Stimulated activated naive CD8-positive, alpha-beta T cell treated with anti-CD3 and anti-CD28 coated beads, Interleukin-15, Interleukin-2, amounts not matched to agents 100 ng/mL and 50 ng/mL, for 24 hours (primary cell): Measurements from ENCODE around the gene ISOC2.

ENCODE experiments used
- H3K27ac Mint-ChIP-seq: one replicate; pipeline ENCODE4 v1.8.0; 2021; ENCODE audit warnings: mild to moderate bottlenecking, mixed read lengths
- H3K27me3 Mint-ChIP-seq: one replicate; pipeline ENCODE4 v1.8.0; 2021; ENCODE audit warnings: mixed read lengths
- H3K36me3 Mint-ChIP-seq: one replicate; pipeline ENCODE4 v1.8.0; 2021; ENCODE audit warnings: low read depth, mixed read lengths
- H3K4me1 Mint-ChIP-seq: one replicate; pipeline ENCODE4 v1.8.0; 2021; ENCODE audit warnings: low read depth, mixed read lengths
- H3K4me3 Mint-ChIP-seq: one replicate; pipeline ENCODE4 v1.8.0; 2021; ENCODE audit warnings: mild to moderate bottlenecking, mixed read lengths
- H3K9me3 Mint-ChIP-seq: one replicate; pipeline ENCODE4 v1.8.0; 2021; ENCODE audit warnings: mixed read lengths

ISOC2 gene

GRCh38 chr19:55493645-55494171 is 32.3 kb upstream of the ISOC2 start:
- Mint-ChIP-seq H3K4me1 (peaks cover 5% of the 10 kb centered on the region), H3K27me3 (no peaks in the 10 kb centered on the region), H3K36me3 (no peaks in the 10 kb centered on the region), H3K27ac (no peak overlapping the region), H3K4me3 (no peak overlapping the region), H3K9me3 (no peaks in the 10 kb centered on the region)

GRCh38 chr19:55493052-55493644 is 31.7 kb upstream of the ISOC2 start:
- peaks cover 5% of the 10 kb centered on the region for H3K4me1 Mint-ChIP-seq
- H3K27me3 Mint-ChIP-seq: no peaks in the 10 kb centered on the region
- no peak overlapping the region for H3K4me3 Mint-ChIP-seq
- H3K27ac Mint-ChIP-seq: no peak overlapping the region
- H3K36me3 Mint-ChIP-seq: no peaks in the 10 kb centered on the region
- H3K9me3 Mint-ChIP-seq: no peaks in the 10 kb centered on the region

GRCh38 chr19:55492362-55492944 is 31.0 kb upstream of the ISOC2 start:
- peaks cover 9% of the 10 kb centered on the region for H3K4me1 Mint-ChIP-seq
- no peaks in the 10 kb centered on the region for H3K36me3 Mint-ChIP-seq
- H3K27ac Mint-ChIP-seq: no peak overlapping the region
- H3K4me3 Mint-ChIP-seq: no peak overlapping the region
- H3K27me3 Mint-ChIP-seq: no peaks in the 10 kb centered on the region
- no peaks in the 10 kb centered on the region for H3K9me3 Mint-ChIP-seq

DNA sequence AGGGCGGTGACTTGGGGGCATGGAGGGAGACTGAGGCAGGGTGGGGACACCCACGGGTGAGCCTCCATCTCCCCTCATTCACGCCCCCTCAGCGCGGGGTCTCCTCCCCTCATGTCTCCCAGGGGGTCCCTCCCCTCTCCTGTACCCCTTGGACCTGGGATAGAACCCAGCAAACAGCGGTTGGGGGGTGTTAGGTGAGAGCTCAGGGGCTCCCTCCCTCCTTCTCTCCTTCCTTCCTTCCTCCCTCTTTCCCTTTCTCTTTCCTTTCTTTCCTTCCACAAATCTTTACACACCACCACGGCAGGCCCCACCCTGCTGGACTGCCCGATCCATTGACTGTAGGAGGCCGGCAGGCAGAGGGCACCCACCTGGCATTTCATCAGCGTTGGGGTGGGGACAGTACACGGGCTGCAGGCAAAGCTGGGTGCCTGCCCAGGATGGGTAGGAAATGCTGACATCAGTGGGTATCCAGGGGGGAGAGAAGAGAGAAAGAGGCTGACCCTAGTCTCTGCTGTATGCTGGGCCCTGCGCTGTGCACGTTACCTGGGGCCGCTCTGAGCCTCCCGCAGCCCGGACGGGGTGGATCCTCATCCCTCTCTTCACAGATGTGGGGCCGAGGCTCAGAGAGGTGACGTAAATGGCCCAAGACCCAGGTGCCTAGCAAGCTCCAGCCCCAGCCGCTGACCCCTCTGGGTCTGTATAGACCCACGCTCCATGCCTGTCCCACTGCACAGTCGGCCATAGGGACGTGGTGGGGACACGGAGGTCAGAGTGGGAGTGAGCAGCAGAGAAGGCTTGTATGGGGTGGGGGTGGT is 30.3 kb upstream of the ISOC2 start:
- peaks cover 16% of the 10 kb centered on the region for H3K4me1 Mint-ChIP-seq
- no peaks in the 10 kb centered on the region for H3K36me3 Mint-ChIP-seq
- H3K27me3 Mint-ChIP-seq: no peaks in the 10 kb centered on the region
- no peak overlapping the region for H3K27ac Mint-ChIP-seq
- no peaks in the 10 kb centered on the region for H3K9me3 Mint-ChIP-seq
- no peak overlapping the region for H3K4me3 Mint-ChIP-seq

- Mint-ChIP-seq H3K27me3 (no peaks in the 10 kb centered on the region), H3K27ac (no peak overlapping the region), H3K4me1 (peaks cover 21% of the 10 kb centered on the region), H3K36me3 (no peaks in the 10 kb centered on the region), H3K9me3 (no peaks in the 10 kb centered on the region), H3K4me3 (no peak overlapping the region)
These were observed 29.3 kb upstream of the ISOC2 start for GRCh38 chr19:55490478-55491432.

- peaks cover 26% of the 10 kb centered on the region for H3K4me1 Mint-ChIP-seq
- no peaks in the 10 kb centered on the region for H3K36me3 Mint-ChIP-seq
- H3K9me3 Mint-ChIP-seq: no peaks in the 10 kb centered on the region
- H3K4me3 Mint-ChIP-seq: no peak overlapping the region
- H3K27me3 Mint-ChIP-seq: no peaks in the 10 kb centered on the region
- no peak overlapping the region for H3K27ac Mint-ChIP-seq
These were observed 28.5 kb upstream of the ISOC2 start for GRCh38 chr19:55489711-55490477.

- H3K4me3 Mint-ChIP-seq: no peak overlapping the region
- no peaks in the 10 kb centered on the region for H3K27me3 Mint-ChIP-seq
- H3K9me3 Mint-ChIP-seq: no peaks in the 10 kb centered on the region
- H3K27ac Mint-ChIP-seq: no peak overlapping the region
- H3K36me3 Mint-ChIP-seq: no peaks in the 10 kb centered on the region
- peaks cover 26% of the 10 kb centered on the region for H3K4me1 Mint-ChIP-seq
These were observed 27.7 kb upstream of the ISOC2 start for GRCh38 chr19:55488986-55489710.

GRCh38 chr19:55487924-55488687 is 26.7 kb upstream of the ISOC2 start, which contains the start of gene SSC5D:
Gene SSC5D (plus strand): TSS chr19:55488436. CDS start chr19:55488590, 154 bp downstream.
- Mint-ChIP-seq H3K9me3 (no peaks in the 10 kb centered on the region), H3K4me3 (peak within 1 kb of the TSS; percentile 62), H3K27ac (peak within 1 kb of the TSS; percentile 90), H3K36me3 (no peaks in the 10 kb centered on the region), H3K27me3 (no peaks in the 10 kb centered on the region), H3K4me1 (peaks cover 26% of the 10 kb centered on the region)

DNA sequence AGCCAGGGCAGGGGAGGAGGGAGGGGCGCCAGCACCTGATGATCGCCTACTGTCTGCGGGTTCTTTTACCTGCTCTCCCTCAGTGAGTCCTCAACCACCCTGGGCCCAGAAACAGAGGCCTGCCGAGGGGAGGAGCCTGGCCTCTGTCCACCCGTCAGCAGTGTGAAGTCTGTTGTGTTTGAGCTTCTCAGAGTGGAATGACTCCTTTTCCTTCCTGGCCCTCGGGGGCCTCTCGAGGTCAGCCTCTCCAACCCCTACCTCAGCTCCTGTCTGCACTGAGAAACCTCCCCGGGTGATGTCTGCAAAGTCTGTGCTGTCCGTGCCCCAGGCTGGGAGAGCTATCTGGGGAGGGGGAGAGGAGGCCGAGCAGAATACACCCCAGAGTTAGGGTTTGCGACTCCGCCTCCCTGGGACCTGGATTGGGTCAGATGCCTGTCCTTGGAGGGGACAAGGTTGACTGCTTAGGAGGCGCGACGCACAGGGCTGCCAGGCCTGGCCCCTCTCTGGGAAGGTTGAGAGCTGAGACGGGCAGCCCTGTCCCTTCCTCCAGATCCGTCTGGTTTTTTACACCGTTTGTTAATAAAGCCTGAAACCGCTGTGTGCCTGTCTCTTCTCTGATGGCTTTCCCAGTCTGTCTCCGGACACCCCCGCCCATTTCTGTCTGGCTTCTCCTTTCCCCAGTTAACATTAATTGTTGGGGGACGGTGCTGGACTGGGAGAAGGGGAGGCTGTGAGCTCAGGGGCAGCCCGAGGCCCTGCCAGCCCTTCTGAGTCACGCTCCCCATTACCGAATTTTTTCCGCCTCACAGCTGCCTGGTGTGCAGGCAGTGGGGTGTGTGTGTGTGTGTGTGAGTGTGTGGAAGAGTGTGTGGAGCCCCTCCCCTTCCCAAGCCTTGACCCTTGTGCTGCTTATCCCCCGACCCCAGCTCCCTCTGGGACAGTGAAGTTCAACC is 25.8 kb upstream of the ISOC2 start:
- H3K4me1 Mint-ChIP-seq: peaks cover 26% of the 10 kb centered on the region

GRCh38 chr19:55486043-55486970 is 24.9 kb upstream of the ISOC2 start:
- Mint-ChIP-seq H3K27me3 (no peaks in the 10 kb centered on the region), H3K9me3 (no peaks in the 10 kb centered on the region), H3K27ac (peak overlapping the region; percentile 90), H3K4me3 (peak overlapping the region; percentile 80), H3K36me3 (no peaks in the 10 kb centered on the region), H3K4me1 (peaks cover 26% of the 10 kb centered on the region)

More for the DNA sequence above, 25.8 kb upstream of the ISOC2 start:
- Mint-ChIP-seq H3K27me3 (no peaks in the 10 kb centered on the region), H3K27ac (peak overlapping the region; percentile 90), H3K4me3 (peak overlapping the region; percentile 62), H3K36me3 (no peaks in the 10 kb centered on the region), H3K9me3 (no peaks in the 10 kb centered on the region)

DNA sequence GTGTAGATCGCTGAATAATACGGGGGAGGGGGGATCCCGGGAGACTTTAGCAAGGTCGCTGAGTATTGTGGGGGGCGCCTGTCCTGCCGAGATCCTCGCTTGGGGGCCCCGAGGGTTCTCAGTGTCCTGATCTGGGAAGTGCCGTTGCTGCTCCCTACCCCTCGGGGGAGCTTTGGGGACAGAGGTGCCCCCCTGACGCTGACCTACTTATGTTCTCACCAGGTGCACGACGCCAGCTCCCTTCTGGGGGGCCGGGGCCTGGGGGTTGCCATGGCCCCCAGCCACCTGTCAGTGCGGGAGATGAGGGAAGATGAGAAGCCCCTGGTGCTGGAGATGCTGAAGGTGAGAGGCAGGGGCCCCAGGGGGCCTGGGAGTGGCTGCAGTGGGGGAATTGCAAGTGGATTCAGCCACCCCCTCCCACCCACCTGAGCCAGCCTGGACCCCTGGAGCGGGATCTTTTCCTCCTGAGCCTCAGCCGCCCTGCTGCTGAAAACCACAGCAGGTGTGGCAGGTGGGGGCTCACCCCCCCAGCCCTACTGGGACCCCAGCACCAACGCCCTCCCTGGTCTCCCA is 24.1 kb upstream of the ISOC2 start:
- H3K4me1 Mint-ChIP-seq: peaks cover 26% of the 10 kb centered on the region
- peak overlapping the region; percentile 89 for H3K27ac Mint-ChIP-seq
- no peaks in the 10 kb centered on the region for H3K27me3 Mint-ChIP-seq
- no peaks in the 10 kb centered on the region for H3K36me3 Mint-ChIP-seq
- H3K9me3 Mint-ChIP-seq: no peaks in the 10 kb centered on the region
- peak overlapping the region; percentile 80 for H3K4me3 Mint-ChIP-seq
